ENCODE measurements around the gene HECTD2. TPM values are rescaled to one million over a fixed set of nuclear protein-coding genes. Genes with fewer than 3 reads are reported as not detected.
"Not testable (repeated sequence)": the region's sequence is repeated elsewhere in the genome, so short reads cannot be mapped to it uniquely, and the experiment has no call there.

HECTD2 gene
- polyA plus RNA-seq, 3 donors, result 22.7 to 32.5 (median 31.0) TPM

DNA sequence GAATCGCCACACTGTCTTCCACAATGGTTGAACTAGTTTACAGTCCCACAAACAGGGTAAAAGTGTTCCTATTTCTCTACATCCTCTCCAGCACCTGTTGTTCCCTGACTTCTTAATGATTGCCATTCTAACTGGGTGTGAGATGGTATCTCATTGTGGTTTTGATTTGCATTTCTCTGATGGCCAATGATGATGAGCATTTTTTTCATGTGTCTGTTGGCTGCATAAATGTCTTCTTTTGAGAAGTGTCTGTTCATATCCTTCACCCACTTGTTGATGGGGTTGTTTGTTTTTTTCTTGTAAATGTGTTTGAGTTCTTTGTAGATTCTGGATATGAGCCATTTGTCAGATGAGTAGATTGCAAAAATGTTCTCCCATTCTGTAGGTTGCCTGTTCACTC, 45.0 kb downstream of the HECTD2 start:
- DNase-seq (ENCODE audit: extremely low read depth in 1 of 11, low read depth in 9 of 11, low spot score in 4 of 11), result not testable (repeated sequence)

DNA sequence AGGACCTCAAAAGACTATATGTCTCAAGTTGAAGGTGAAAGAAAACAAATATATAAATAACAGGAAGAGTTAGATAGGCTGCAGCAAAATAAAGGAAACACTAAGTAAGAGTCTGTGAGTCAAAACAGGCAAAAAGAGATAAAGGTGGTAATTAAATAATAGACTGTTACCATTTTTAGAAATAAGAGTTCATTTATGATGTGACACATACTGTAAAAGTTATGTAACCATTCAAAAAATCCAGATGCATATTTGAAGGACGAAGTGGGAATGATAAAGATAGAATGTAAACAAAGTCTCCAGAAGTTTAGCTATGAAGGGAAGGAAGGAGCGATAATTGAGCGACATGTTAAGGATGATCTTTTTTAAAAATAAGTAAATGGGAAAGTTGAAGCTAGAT, 50.5 kb downstream of the HECTD2 start:
- DNase-seq (ENCODE audit: extremely low read depth in 1 of 11, low read depth in 9 of 11, low spot score in 4 of 11), result no peak

DNA sequence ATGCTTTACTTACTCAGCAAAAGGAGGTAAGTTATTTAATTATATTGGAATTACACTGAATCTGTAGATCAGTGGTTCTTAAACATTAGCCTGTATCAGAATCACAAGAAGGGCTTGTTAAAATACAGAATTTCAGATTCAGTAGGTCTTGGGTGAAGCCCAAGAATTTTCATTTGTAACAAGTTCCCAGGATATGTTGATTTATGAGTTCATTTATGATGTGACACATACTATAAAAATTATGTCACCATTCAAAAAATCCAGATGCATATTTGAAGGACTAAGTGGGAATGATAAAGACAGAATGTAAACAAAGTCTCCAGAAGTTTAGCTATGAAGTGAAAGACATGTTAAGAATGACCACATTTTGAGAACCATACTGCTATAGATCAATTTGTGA, 52.3 kb downstream of the HECTD2 start:
- no peak for DNase-seq (ENCODE audit: extremely low read depth in 1 of 11, low read depth in 9 of 11, low spot score in 4 of 11)

DNA sequence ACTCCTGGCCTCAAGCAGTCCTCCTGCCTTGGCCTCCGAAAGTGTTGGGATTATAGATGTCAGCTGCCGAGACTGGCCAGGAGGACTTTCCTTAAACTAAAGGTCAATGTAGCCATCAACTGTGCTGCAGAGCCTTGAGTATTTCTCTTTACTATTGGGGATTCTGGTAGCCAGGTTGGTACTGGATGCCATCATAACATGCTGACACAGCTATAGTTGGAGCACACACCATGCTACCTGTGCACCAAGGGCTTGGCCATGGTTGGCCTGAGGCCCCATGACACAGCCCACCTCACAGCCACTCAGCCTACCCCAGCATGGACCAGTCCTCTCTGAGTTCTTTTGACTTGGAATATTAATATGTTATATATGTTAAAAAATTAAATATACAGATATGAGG, 54.4 kb downstream of the HECTD2 start:
- DNase-seq (ENCODE audit: extremely low read depth in 1 of 11, low read depth in 9 of 11, low spot score in 4 of 11), result no peak

DNA sequence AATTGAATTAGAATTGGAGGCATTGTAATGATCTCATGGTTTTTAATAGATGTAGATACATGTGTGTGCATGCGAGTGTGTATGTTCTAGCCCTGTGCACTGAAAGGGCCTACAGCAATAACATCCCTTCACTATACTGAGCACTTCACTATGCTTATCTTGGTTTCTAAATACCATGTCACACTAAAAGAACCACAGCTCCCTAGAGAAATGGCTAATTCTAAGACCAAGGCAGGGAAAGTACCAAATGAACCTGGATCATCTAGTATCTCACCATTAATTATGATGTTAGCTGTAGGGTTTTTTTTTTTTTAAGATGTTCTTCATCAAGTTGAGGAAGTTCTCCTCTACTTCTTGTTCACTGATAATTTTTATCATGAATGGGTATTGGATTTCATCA, 55.1 kb downstream of the HECTD2 start:
- no peak for DNase-seq (ENCODE audit: extremely low read depth in 1 of 11, low read depth in 9 of 11, low spot score in 4 of 11)

DNA sequence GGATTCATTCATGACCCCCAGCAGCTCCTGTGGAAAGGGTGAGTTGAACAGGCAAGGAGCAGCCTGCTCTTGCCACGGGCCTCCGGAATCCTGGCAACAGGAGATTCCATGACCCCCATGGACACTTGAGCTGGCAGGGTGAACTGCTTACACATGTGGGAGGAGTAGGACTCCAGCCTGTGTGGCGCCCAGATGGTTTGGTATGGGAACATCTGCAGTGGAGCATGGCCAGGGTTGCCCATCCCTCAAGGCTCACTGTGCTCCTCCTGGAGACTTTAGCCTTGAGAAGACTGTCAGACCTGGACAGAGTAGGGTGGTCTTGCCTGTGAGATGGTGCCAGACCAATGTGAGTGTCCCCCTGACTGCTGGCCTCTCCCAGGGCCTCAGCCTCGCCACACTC, 57.0 kb downstream of the HECTD2 start:
- no peak for DNase-seq (ENCODE audit: extremely low read depth in 1 of 11, low read depth in 9 of 11, low spot score in 4 of 11)

DNA sequence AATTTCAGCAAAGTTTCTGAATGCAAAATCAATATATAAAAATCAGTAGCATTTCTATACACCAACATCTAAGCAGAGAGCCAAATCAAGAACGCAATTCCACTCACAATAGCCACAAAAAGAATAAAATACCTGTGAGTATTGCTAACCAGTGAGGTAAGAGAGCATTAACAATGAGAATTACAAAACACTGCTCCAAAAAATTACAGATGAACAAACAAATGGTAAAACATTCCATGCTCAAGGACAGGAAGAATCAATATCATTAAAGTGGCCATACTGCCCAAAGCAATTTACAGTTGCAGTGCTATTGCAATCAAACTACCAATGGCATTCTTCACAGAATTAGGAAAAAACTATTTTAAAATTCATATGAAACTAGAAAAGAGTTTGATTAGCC, 61.5 kb downstream of the HECTD2 start:
- DNase-seq (ENCODE audit: extremely low read depth in 1 of 11, low read depth in 9 of 11, low spot score in 4 of 11), result no peak

DNA sequence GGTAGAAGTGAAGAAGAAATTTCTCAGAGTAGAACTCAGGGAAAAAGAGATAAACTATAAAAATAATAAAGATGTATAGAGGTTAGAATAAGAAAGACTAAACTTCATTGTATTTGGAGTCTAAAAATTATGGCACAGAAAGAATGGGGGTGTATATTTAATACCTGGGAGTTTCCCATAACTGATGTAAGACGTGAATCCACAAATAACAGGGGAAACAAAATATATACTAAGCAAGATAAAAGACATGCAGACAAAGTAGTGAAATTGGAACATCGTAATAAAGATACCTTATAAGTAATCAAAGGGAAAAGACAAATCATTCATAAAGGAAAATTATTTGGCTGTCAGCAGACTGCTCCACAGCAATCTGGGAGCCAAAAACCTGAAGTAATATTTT, 62.8 kb downstream of the HECTD2 start:
- no peak for DNase-seq (ENCODE audit: extremely low read depth in 1 of 11, low read depth in 9 of 11, low spot score in 4 of 11)

DNA sequence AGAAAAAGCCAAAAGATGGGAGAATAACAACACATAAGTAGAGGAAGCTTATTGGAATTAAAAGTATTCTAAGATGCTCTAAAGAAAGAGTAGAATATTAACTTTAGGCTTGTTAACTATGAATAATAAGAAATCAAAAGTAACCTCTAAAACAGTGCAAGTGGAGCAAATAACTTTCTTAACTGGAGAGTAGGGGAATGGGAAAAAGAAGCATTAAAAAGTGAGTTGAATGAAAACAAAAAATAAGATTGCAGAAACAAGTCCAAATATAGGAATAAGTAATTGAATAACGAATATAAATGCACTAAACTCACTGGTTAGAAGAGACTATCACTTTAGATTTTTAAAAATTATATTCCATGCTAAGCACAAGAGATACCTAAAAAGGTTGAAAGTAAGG, 63.9 kb downstream of the HECTD2 start:
- DNase-seq (ENCODE audit: extremely low read depth in 1 of 11, low read depth in 9 of 11, low spot score in 4 of 11), result no peak

DNA sequence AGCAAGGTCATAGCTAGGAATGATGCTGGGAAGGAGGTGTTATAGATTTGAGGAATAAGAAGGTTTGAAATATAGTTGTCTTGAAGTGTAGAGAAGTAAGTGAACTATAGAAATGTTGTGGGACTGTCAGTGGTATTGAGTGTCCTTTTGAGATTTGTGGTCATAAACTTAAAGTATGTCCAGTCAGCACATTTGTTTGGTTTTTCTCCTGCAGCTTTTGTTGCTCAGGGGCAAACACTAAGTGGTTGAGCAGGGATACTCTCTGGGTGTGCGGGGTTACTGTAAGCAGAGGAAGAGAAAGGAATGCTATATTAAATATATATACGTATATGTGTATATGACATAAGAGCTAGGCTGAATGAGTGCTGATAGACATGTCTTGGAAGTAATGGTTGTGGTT, 67.1 kb downstream of the HECTD2 start:
- no peak for DNase-seq (ENCODE audit: extremely low read depth in 1 of 11, low read depth in 9 of 11, low spot score in 4 of 11)

DNA sequence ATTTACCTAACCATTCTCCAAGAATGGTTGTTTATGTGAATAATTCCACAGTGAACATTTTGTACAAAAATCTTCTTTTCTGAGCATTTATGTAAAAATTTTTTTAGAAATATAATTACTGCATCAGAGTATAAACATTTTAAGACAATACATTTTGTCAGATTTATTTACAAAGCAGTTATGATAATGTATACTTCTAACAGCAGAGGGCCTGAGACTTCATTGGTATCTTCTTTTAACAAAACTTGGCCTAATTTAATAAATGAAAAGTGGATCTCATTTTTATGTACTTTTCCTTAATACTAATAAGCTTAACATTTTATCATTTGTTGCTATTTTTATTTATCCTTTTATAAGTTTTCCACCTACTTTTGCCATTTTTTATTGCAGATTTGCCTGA, 69.4 kb downstream of the HECTD2 start:
- no peak for DNase-seq (ENCODE audit: extremely low read depth in 1 of 11, low read depth in 9 of 11, low spot score in 4 of 11)

DNA sequence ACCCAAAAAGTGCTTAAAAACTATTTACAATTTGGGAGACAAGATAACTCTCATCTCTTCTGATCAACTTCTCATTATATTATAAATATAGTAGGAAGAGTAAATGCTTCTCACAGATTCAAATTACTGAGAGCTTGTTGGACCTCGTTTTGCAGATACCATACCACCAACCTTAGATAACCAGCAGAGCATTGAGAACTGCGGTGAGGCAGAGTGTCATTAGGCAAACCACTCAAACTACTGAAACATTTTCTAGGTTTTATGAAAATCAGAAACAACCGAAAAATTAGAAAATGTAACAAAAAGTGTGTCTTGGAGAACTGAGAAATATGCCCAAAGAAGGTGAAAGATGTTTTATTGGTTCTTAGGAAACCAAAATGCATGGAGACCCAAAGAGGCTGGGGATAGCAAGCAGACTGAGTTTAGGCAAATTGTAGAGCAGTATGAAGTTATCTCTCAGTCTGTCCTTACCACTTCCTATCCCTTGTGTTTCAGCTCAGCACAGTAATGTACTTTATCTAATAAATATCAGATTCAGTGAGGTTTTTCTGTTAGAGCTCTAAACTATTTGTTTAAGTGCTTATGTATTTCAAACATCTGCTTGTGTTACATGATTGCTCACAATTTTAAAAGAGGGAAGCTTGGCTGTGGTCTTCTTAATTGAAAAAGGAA, 77.9 kb downstream of the HECTD2 start:
- no peak for DNase-seq (ENCODE audit: extremely low read depth in 1 of 11, low read depth in 9 of 11, low spot score in 4 of 11)

DNA sequence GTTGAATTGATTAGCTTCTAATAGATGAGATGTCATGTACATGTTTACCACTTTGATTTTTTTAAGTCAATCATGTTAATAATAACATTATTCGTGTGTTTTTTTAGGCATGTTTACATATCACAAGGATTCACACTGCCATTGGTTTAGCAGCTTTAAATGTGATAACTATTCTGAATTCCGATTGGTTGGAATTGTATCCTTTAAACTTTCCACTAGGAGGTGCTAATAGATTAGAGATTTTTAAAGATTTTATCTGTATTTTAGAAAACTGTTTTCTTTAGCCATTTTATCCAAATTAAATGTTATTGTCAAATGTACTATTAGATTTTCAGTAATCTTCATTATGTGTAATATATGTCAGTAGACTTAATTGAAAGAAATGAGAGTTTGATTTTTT, 83.2 kb downstream of the HECTD2 start:
- peak in 3 of 11 donors; percentile 4 to 12 (median 11) for DNase-seq (ENCODE audit: extremely low read depth in 1 of 11, low read depth in 9 of 11, low spot score in 4 of 11)

DNA sequence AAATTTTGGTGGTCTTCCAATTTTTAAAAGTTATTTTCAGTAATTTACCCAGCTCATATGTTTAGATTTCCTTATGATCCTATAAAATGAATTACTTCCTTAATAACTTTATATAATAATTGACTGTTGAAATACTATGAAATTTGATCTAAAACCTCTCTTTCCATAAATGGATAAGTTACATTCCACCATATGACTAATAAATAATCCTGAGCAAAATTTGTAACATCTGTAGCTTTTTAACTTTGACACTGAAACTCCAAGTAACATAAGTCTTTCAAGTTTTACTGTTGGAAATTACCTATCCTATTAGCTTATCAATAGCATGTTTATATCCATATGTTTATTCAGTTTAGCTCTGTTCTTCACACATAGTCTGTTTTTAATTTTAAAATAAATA, 85.3 kb downstream of the HECTD2 start:
- DNase-seq (ENCODE audit: extremely low read depth in 1 of 11, low read depth in 9 of 11, low spot score in 4 of 11), result no peak

DNA sequence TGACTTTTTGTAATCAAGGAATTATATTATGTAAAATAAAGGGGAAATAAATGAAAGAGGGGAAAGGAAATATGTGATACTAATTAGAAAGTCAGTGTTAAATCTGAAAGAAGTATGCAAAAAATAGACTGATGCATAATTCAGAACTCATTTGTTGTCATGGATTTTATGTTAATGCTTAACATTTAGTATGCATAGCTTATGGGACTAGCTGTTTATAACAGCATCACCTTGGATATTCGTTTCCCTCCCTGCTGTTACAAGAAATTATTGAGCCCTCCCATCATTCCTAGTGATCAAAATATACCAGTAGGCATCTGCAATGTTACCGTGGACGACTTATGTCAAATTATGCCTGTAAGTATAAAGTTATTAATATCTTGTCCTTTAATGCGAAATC, 85.9 kb downstream of the HECTD2 start:
- no peak for DNase-seq (ENCODE audit: extremely low read depth in 1 of 11, low read depth in 9 of 11, low spot score in 4 of 11)

DNA sequence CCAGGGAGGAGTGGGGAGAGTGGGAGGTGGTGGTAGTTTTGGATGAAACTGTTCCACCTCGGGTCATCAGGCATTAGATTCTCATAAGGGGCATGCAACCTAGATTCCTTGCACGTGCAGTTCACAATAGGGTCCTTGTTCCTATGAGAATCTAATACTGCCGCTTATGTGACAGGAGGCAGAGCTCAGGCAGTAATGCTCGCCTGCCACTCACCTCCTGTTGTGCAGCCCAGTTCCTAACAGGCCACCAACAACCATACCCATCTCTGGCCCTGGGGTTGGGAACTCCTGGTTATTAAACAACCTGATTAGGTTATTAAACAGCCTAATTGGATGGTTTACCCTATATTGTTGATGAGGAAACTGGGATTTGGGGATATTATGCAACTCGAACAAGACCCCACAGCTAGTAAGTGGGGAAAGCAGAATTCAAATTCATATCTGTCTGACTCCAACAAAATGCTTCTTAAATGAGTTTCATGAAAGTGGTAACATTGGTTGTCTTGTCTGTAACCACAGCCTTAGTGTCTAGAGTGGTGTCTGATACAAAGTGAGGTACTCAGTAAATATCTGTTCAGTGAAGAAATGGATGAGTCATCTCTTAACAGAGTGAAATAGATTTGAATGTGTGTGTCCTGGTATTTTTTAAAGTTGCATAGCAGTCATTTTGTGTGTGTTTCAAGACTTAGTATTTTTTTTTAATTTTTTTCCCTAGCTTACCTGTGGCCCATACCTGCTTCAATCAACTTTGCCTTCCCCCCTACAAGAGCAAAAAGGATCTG, 101.6 kb downstream of the HECTD2 start:
- DNase-seq (ENCODE audit: extremely low read depth in 1 of 11, low read depth in 9 of 11, low spot score in 4 of 11), result no peak

DNA sequence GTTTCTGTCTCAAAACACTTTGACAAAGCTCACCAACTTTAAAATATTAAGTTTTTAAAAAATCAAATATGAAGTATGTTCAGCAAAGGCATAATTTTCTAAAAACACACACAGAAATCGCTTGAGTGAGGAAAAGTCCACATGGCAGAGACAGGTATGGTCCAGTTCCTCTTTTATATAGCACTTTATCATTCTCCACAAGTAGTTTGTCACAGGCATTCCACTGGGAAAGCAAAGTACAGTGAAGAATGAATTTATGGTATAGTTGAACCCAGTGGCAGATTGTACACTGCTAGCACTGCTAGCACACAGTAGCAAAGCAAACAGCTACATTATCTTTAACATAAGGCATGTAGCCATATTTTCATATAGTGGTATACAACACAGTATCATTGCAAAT, 102.3 kb downstream of the HECTD2 start:
- DNase-seq (ENCODE audit: extremely low read depth in 1 of 11, low read depth in 9 of 11, low spot score in 4 of 11), result no peak

DNA sequence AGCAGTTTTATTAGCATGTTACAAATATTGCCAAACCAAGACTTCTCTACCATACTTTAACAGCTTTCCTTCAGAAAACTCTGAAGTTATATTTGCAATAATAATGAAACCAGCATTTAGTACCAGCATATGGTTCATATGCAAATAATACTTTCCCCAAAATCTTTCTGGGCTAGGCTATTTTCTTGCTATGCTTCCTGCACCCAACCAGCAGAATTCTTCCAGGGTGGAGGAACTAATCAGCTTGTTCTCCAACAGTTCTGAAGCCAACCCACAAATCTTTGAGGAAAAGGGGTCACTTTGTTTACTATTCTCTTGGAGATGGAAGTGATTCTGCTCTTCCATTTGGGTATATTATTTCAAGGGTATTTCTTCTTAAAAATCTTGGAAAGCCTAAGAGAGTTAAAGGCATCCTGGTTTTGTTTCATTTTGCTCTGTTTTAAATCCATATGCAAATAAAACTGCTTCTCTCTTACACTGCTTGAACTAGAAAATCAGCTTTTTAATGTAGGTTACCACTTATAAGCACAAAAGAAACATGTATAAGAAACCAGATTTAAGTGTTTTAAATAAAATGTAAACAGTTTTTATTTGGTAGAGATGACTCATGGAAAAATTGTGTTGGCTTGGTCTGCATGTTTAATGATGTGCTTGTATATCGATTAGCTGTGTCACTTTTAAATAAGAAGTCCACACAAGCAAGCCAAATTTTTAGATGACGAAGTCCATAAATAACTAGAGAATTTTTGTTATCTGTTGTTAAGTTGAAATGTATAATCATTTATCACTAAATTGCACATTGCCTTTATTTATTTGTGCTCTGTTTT, 103.7 kb downstream of the HECTD2 start:
- DNase-seq (ENCODE audit: extremely low read depth in 1 of 11, low read depth in 9 of 11, low spot score in 4 of 11), result no peak

DNA sequence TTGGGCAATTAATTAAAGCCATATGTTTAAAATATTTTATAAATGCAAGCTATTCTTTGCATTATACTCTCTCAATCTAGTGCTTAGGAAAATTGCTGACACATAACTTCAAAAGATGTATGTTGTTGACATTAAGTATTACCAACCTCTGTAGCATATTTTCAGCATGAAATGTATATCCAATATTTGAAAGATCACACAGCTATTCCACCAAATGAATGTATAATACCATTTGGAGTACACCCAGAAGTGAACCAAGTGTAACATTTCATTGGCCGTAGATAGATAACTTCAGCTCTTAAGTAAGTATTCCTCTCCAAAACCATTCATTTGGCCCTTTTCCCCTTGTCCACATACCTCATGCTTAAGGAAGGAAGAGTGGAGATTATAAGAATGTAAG, 104.6 kb downstream of the HECTD2 start:
- no peak for DNase-seq (ENCODE audit: extremely low read depth in 1 of 11, low read depth in 9 of 11, low spot score in 4 of 11)

DNA sequence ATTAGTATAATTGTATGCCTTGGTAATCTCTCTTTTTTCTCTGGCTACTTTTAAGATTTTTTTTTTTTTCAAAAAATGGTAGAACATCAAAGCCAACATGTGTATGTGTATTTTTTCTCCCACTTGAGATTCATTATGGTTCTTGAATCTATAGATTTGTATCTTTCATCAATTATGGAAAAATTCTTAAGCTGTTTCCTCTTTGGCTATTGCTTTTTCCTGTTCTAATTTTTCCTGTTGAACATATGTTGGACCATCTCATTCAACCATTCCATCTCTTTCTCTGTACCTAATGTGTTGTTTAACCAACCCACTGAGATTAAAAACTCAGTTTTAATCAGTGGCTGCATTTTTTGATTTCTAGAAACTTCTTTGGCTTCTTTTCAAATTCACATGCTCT, 107.2 kb downstream of the HECTD2 start:
- no peak for DNase-seq (ENCODE audit: extremely low read depth in 1 of 11, low read depth in 9 of 11, low spot score in 4 of 11)
